Left lung (tissue), 10 donors: ENCODE results near the gene SH3PXD2A. TPM values are rescaled to one million over a fixed set of nuclear protein-coding genes. Genes with fewer than 3 reads are reported as not detected.

ENCODE experiments used
- ATAC-seq: fragments of 200-7000 bp; cut with Tn5 transposase; one replicate; pipeline ENCODE4 v1.9.1; 2020; ENCODE audit warnings: moderate library complexity
- DNase-seq, 4 donors: peaks; one replicate each; pipeline ENCODE4 v3.0.0-alpha.2; 2013 to 2020
- H3K27ac ChIP-seq, 2 donors: fragments of 200-600 bp; sonication (generic) in 1 of 2; one replicate each; pipeline versions ENCODE4 v1.5.0 to v1.8.0; 2020 to 2021
- H3K27me3 ChIP-seq, 2 donors: fragments of 200-600 bp; sonication (generic) in 1 of 2; one replicate each; pipeline versions ENCODE4 v1.5.0 to v1.8.0; 2020 to 2021
- H3K36me3 ChIP-seq, 2 donors: fragments of 200-600 bp; sonication (generic) in 1 of 2; one replicate each; pipeline versions ENCODE4 v1.5.0 to v1.8.0; 2020 to 2021
- H3K4me1 ChIP-seq, 2 donors: fragments of 200-600 bp; one replicate each; pipeline ENCODE4 v1.8.0; 2021
- H3K4me3 ChIP-seq, 2 donors: fragments of 200-600 bp; sonication (generic) in 1 of 2; one replicate each; pipeline versions ENCODE4 v1.5.0 to v1.8.0; 2020 to 2021; ENCODE audit warnings: mild to moderate bottlenecking in 1 of 2
- H3K9me3 ChIP-seq, 2 donors: fragments of 200-600 bp; sonication (generic) in 1 of 2; one replicate each; pipeline versions ENCODE4 v1.5.0 to v1.8.0; 2020 to 2021
- CTCF ChIP-seq, 2 donors: fragments of 200-600 bp; sonication (generic) in 1 of 2; IDR thresholded peaks; one replicate each; pipeline versions ENCODE4 v1.5.0 to v1.8.0; 2021; ENCODE audit warnings: antibody characterized with exemption in 2 of 2
- intact Hi-C, 2 donors: fragments of 100-400 bp; cut with DNase I; formaldehyde crosslinking; loops; one replicate each; pipeline versions ENCODE4 v1.11.2 to v1.14.2; 2022
- polyA plus RNA-seq, 6 donors: library from polyadenylated mRNA; unstranded; fragments of 120-200 nt; gene quantifications; one replicate each; pipeline ENCODE4 v1.2.1, GENCODE V29; 2013; ENCODE audit not compliant: insufficient read length in 6 of 6
- total RNA-seq, 2 donors: library from RNA; stranded (reverse); fragmentation: NEBNext Ultra II Directional; extraction: Animal tissue kit (Norgen Biotek cat#: 25700); gene quantifications; one replicate each; pipeline ENCODE4 v1.2.1, GENCODE V29; 2021
- donor health status: DM: no; HTN: yes; CAD: no.
- donor health status: DM: no; HTN: no; CAD: no.

The SH3PXD2A gene
- total and polyA plus RNA-seq, 8 donors, result 44.8 to 117 (median 91.7) TPM

DNA sequence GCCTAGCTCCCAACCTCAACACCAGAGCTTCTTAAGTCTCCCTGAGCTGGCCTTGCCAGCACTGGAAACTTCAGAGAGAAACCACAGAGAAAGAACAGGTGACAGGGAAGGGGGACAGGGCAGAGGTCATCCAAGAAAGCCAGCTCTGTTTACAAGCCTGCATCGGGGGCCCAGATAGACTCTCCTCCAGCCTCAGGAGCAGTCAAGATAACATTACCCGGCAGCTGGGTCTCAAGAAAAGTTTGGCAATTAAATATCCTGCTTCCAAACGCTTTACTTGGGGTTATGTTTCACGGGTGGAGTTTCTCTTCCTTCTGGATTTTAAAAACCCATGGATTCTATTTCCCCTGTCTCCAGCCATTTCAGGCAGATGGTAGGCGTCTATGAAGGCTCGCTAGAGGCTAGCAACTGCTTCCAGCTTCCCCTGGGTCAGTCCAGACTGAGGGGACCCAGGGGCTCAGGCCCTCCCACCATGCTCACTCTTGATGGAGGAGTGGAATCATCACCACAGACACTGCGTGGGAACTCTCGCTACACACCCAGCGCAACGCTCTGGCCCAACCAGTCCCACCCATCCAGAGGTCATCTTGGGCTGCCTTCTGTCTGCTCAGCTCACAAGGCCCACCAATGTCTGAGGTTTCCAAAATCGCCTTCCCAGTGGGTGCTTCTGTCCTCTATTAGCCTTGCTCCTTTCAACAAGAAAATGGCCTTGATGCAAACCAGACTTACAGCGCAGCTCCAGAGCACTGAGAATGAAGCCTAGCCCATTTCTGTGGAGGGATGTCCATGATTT is 48.8 kb downstream of the SH3PXD2A start:
- no peak for ATAC-seq
- Histone ChIP-seq H3K4me1 (peaks cover 2 to 4% of the 10 kb centered on the region in 2 donors), H3K4me3 (no peak overlapping the region), H3K9me3 (no peaks in the 10 kb centered on the region), H3K27me3 (no peaks in the 10 kb centered on the region), H3K36me3 (no peaks in the 10 kb centered on the region), H3K27ac (no peak overlapping the region)
- no peak for TF ChIP-seq CTCF (IDR thresholded peaks at IDR 0.05)
- intact Hi-C loops, result no loop called here
- no peak for DNase-seq

GRCh38 chr10:103805781-103806180 is 49.6 kb downstream of the SH3PXD2A start:
- Histone ChIP-seq H3K4me1 (peaks cover 0 to 4% of the 10 kb centered on the region in 2 donors), H3K27ac (no peak overlapping the region), H3K36me3 (no peaks in the 10 kb centered on the region), H3K9me3 (no peaks in the 10 kb centered on the region), H3K27me3 (no peaks in the 10 kb centered on the region), H3K4me3 (no peak overlapping the region)
- no peak for TF ChIP-seq CTCF (IDR thresholded peaks at IDR 0.05)
- no peak for DNase-seq
- intact Hi-C loops, result no loop called here
- no peak for ATAC-seq

DNA sequence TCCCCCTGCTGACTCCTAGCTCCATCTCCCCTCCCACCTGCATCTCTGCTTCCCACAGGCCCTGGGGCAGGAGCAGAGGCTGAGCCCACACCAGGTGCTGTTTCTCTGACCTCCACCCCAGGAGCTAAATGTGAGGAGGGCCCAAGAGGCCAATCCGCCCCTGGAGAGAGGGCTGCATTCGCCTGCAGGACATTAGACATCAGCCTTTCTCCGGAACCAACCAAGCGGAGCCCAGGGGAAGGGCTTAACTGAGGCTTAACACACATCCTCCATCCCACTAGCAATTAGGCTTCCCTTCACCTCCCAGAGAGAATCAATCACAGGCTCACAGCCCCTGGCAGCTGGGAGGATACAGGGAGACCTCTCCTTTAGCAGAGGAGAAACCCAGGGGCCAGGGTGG is 50.5 kb downstream of the SH3PXD2A start:
- Histone ChIP-seq H3K9me3 (no peaks in the 10 kb centered on the region), H3K27ac (no peak overlapping the region), H3K27me3 (no peaks in the 10 kb centered on the region), H3K4me1 (no peaks in the 10 kb centered on the region), H3K36me3 (no peaks in the 10 kb centered on the region), H3K4me3 (no peak overlapping the region)
- DNase-seq (no peak), ATAC-seq (no peak)
- intact Hi-C loops, result no loop called here
- TF ChIP-seq CTCF (IDR thresholded peaks at IDR 0.05), result no peak

DNA sequence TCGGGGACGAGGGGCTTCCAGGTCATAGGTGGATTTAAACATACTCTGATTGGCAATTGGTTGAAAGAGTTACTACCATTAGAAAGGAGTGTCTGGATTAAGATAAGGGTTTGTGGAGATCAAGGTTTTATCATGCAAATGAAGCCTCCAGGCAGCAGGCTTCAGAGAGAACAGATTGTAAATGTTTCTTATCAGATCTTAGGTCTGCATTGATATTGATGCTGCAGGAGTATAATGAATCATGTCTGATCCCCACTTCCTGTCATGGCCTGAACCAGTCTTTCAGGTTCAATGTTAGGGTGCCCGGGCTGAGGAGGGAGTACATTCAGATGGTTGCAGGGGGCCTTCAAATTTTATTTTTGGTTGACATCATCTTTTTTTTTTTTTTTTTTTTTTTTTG is 51.4 kb downstream of the SH3PXD2A start:
- no peak for ATAC-seq
- no peak overlapping the region for H3K4me3 ChIP-seq
- no peaks in the 10 kb centered on the region for H3K9me3 ChIP-seq
- no peaks in the 10 kb centered on the region for H3K4me1 ChIP-seq
- H3K36me3 ChIP-seq, result no peaks in the 10 kb centered on the region
- intact Hi-C loops, result no loop called here
- H3K27ac ChIP-seq, result no peak overlapping the region
- TF ChIP-seq CTCF (IDR thresholded peaks at IDR 0.05), result no peak
- H3K27me3 ChIP-seq, result no peaks in the 10 kb centered on the region
- no peak for DNase-seq

DNA sequence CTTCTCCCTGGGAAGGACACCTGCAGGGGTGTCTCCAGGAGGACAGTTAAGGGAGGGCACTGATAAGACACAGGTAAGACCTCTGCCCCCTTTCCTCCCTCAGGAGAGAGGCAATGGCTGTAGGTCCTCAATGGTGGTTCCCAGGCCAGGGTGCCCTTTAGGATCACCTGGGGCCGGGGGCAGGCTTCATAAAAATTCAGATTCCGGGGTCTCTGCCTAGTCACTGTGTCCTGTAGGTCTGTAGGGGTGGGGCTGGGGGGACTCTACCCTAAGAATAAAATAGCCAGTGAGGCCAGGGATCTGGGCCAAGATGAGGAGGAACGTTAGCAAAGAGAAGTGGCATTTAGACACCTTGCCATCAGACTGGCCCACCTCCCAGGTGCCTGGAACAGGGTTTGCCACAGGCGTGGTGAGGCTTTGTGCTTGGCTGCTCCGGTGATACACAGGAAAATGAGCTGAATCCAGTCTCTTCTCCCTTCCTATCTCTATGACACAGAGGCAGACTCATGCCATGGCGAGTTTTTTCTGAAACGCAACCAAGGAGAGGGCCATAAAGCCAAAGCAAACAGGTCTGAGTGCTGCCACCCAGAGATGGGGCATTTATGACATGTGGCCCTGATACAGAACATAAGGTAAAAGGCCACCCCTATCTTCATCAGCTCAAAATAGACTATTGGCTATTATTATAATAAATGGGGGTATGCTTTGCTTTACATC is 52.6 kb downstream of the SH3PXD2A start:
- H3K36me3 ChIP-seq, result no peaks in the 10 kb centered on the region
- intact Hi-C loops, result no loop called here
- no peaks in the 10 kb centered on the region for H3K4me1 ChIP-seq
- no peak overlapping the region for H3K4me3 ChIP-seq
- TF ChIP-seq CTCF (IDR thresholded peaks at IDR 0.05), result no peak
- no peak for ATAC-seq
- H3K9me3 ChIP-seq, result no peaks in the 10 kb centered on the region
- H3K27me3 ChIP-seq, result no peaks in the 10 kb centered on the region
- H3K27ac ChIP-seq, result no peak overlapping the region
- DNase-seq, result no peak
